ENCODE results near the gene SPSB1.

SPSB1 gene

DNA sequence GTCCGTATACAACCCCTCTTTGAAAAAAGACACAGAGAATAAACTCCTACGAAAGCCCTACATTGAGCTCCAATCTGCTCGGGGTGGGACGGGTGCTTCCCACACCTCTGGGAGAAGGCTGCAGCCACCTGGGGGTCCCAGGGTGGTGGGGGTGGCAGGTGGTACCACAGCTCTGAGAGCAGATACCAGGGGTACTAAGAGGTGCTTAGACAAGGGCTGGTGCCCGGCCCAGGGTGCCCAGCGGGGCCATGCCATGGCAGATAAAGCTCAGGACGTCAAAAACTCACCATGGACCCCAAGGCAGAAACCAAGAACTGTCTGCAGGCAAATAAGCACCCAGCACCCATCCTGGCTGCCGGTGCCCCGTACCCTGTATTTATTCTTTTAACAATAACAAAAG lies 75.1 kb downstream of the SPSB1 start:
- H3K27ac ChIP-seq (ENCODE audit: low read length): no peak overlapping the region
- no peaks in the 10 kb centered on the region for H3K36me3 ChIP-seq (replicated peaks; ENCODE audit: insufficient read depth, low read length)
- no peaks in the 10 kb centered on the region for H3K4me1 ChIP-seq (ENCODE audit: low read length)
- H2AFZ ChIP-seq (ENCODE audit: low read length): no peak overlapping the region
- no peaks in the 10 kb centered on the region for H3K9me2 ChIP-seq (replicated peaks; ENCODE audit: insufficient read depth, low read length)
- TF ChIP-seq EZH2 (optimal IDR thresholded peaks at IDR 0.05; ENCODE audit: low read depth, low read length): no peak
- no peak for TF ChIP-seq EZH2phosphoT487 (IDR thresholded peaks at IDR 0.05; ENCODE audit: low read length)
- TF ChIP-seq, protein P1, sequence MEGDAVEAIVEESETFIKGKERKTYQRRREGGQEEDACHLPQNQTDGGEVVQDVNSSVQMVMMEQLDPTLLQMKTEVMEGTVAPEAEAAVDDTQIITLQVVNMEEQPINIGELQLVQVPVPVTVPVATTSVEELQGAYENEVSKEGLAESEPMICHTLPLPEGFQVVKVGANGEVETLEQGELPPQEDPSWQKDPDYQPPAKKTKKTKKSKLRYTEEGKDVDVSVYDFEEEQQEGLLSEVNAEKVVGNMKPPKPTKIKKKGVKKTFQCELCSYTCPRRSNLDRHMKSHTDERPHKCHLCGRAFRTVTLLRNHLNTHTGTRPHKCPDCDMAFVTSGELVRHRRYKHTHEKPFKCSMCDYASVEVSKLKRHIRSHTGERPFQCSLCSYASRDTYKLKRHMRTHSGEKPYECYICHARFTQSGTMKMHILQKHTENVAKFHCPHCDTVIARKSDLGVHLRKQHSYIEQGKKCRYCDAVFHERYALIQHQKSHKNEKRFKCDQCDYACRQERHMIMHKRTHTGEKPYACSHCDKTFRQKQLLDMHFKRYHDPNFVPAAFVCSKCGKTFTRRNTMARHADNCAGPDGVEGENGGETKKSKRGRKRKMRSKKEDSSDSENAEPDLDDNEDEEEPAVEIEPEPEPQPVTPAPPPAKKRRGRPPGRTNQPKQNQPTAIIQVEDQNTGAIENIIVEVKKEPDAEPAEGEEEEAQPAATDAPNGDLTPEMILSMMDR (IDR thresholded peaks at IDR 0.05; ENCODE audit: low read length): no peak
- H3K79me2 ChIP-seq (ENCODE audit: low read length): no peaks in the 10 kb centered on the region
- H3K27me3 ChIP-seq (replicated peaks; ENCODE audit: insufficient read depth, low read length): no peaks in the 10 kb centered on the region
- no peaks in the 10 kb centered on the region for H3F3A ChIP-seq (ENCODE audit: insufficient read depth, low read length)
- H4K20me1 ChIP-seq (ENCODE audit: insufficient read depth, low read length): no peaks in the 10 kb centered on the region
- no peak overlapping the region for H3K4me2 ChIP-seq (ENCODE audit: low read depth, low read length)
- no peak overlapping the region for H3K9ac ChIP-seq (ENCODE audit: low read length)
- no peak overlapping the region for H3K4me3 ChIP-seq (ENCODE audit: low read length)
- DNase-seq: no peak
- H3K9me3 ChIP-seq (replicated peaks; ENCODE audit: insufficient read depth, low read length): no peaks in the 10 kb centered on the region

GRCh38 chr1:9368356-9368755 lies 75.7 kb downstream of the SPSB1 start:
- Histone ChIP-seq H3K4me1 (ENCODE audit: low read length) (no peaks in the 10 kb centered on the region), H3K9me3 (replicated peaks; ENCODE audit: insufficient read depth, low read length) (no peaks in the 10 kb centered on the region), H3K36me3 (replicated peaks; ENCODE audit: insufficient read depth, low read length) (no peaks in the 10 kb centered on the region), H3F3A (ENCODE audit: insufficient read depth, low read length) (no peaks in the 10 kb centered on the region), H3K9ac (ENCODE audit: low read length) (no peak overlapping the region), H3K27ac (ENCODE audit: low read length) (no peak overlapping the region), H3K9me2 (replicated peaks; ENCODE audit: insufficient read depth, low read length) (no peaks in the 10 kb centered on the region), H2AFZ (ENCODE audit: low read length) (no peak overlapping the region), H3K79me2 (ENCODE audit: low read length) (no peaks in the 10 kb centered on the region), H3K27me3 (replicated peaks; ENCODE audit: insufficient read depth, low read length) (no peaks in the 10 kb centered on the region), H3K4me2 (ENCODE audit: low read depth, low read length) (no peak overlapping the region), H3K4me3 (ENCODE audit: low read length) (no peak overlapping the region), H4K20me1 (ENCODE audit: insufficient read depth, low read length) (no peaks in the 10 kb centered on the region)
- TF ChIP-seq EZH2 (optimal IDR thresholded peaks at IDR 0.05; ENCODE audit: low read depth, low read length) (no peak), EZH2phosphoT487 (IDR thresholded peaks at IDR 0.05; ENCODE audit: low read length) (no peak)
- TF ChIP-seq, protein P1 (IDR thresholded peaks at IDR 0.05; ENCODE audit: low read length): no peak
- no peak for DNase-seq

DNA sequence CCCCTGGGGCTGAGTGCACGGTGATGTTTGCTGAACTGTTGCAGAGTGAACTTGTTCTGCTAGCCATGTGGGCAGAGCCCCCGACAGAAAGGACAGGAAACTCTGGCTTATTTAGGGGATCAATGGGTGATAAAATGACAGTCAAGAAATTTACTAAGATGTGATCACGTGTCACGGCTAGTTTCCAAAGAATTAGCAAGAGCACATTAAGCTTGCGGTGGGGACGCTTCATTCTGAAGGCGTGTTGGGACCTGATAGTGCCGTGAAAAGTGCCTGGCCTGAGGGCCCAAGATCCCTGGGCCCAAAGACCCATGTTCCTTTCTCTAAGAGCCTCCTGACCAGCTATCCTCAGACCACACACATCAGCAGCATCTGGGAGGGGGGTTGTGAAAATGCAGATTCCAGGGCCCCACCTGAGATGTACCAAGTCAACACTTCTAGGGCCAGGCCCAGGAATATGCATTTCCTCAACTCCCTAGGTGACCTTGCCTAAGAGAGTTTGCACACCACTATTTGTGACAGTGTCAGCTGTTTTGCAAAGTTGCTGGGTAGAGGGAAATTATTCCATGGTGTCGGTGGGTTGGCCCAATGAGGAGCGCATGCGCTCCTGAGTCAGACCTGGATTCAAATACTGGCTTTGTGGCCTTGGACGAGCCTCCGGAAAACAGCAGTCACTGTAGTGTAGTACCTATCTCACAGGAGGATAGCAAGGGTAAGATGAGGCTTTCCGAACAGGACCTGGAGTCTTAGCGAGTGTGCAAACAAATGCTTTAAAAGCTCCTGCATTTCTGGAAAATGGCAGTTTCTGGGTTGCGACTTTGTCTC lies 77.5 kb downstream of the SPSB1 start:
- Histone ChIP-seq H3K79me2 (ENCODE audit: low read length) (no peaks in the 10 kb centered on the region), H3K9me3 (replicated peaks; ENCODE audit: insufficient read depth, low read length) (no peaks in the 10 kb centered on the region), H3K4me3 (ENCODE audit: low read length) (no peak overlapping the region), H3K9me2 (replicated peaks; ENCODE audit: insufficient read depth, low read length) (no peaks in the 10 kb centered on the region), H3K27me3 (replicated peaks; ENCODE audit: insufficient read depth, low read length) (no peaks in the 10 kb centered on the region), H3K4me1 (ENCODE audit: low read length) (no peaks in the 10 kb centered on the region), H3K4me2 (ENCODE audit: low read depth, low read length) (no peak overlapping the region), H4K20me1 (ENCODE audit: insufficient read depth, low read length) (no peaks in the 10 kb centered on the region), H3K9ac (ENCODE audit: low read length) (no peak overlapping the region), H2AFZ (ENCODE audit: low read length) (no peak overlapping the region), H3K27ac (ENCODE audit: low read length) (no peak overlapping the region), H3F3A (ENCODE audit: insufficient read depth, low read length) (no peaks in the 10 kb centered on the region), H3K36me3 (replicated peaks; ENCODE audit: insufficient read depth, low read length) (no peaks in the 10 kb centered on the region)
- TF ChIP-seq, protein P1 (IDR thresholded peaks at IDR 0.05; ENCODE audit: low read length): no peak
- TF ChIP-seq EZH2phosphoT487 (IDR thresholded peaks at IDR 0.05; ENCODE audit: low read length): no peak
- DNase-seq: no peak
